ENCODE results near the gene ARHGAP23.

GRCh38 chr17:38419508-38419981 lies 8.7 kb upstream of the ARHGAP23 start:
- TF ChIP-seq CTCF (IDR thresholded peaks at IDR 0.05): no peak
- TF ChIP-seq POLR2A (IDR thresholded peaks at IDR 0.05): no peak
- TF ChIP-seq POLR2AphosphoS5 (IDR thresholded peaks at IDR 0.05): no peak

All from prostate gland (tissue), 2 donors.